ENCODE results near the gene BRMS1. TPM values are rescaled to one million over a fixed set of nuclear protein-coding genes. Genes with fewer than 3 reads are reported as not detected.
A peak's percentile ranks its signal among the peaks of the same experiment; 100 is the strongest.
"Not testable (repeated sequence)": the region's sequence is repeated elsewhere in the genome, so short reads cannot be mapped to it uniquely, and the experiment has no call there.

The BRMS1 gene
- total and polyA plus RNA-seq, 4 experiments from 2014 or later, result 49.8 to 78.7 (median 60.5) TPM

DNA sequence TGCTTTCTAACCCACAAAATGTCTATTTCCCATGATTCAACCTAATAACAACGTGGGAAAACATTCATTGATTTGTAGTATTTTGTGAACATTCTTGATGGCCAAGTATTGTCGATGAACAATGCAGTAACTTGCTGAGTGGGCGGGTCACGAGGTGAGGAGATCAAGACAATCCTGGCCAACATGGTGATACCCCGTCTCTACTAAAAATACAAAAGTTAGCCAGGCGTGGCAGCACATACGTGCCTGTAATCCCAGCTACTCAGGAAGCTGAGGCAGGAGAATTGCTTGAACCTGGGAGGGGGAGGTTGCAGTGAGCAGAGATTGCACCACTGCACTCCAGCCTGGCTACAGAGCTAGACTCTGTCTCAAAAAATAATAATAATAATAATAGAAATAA is 35.4 kb upstream of the BRMS1 start:
- H3K4me3 ChIP-seq (ENCODE audit: low read length in 2 of 2); H3K27ac Mint-ChIP-seq; H3K9me3 ChIP-seq (ENCODE audit: control insufficient read depth in 1 of 2, low read length in 2 of 2); H3K27me3 Mint-ChIP-seq; POLR2A ChIA-PET (ENCODE audit: partially characterized antibody); H3K4me1 Mint-ChIP-seq; H3K4me1 ChIP-seq (ENCODE audit: insufficient read depth, low read length); H3K4me3 Mint-ChIP-seq; H3K36me3 ChIP-seq (ENCODE audit: insufficient read depth, low read length); H3K27me3 ChIP-seq (ENCODE audit: insufficient read depth, low read length); H3K9me3 Mint-ChIP-seq; H3K27ac ChIP-seq (ENCODE audit: low read depth, low read length); DNase-seq; H3K36me3 Mint-ChIP-seq; intact Hi-C loops (cut with micrococcal nuclease): not testable (repeated sequence)
- CTCF ChIA-PET (ENCODE audit: partially characterized antibody), result interaction anchor here (0.7 to 5.2 kb wide), 4 partner anchors 10 to 475 kb away, joined by 3 to 40 read pairs (median 6); no protein-coding TSS in a partner anchor

DNA sequence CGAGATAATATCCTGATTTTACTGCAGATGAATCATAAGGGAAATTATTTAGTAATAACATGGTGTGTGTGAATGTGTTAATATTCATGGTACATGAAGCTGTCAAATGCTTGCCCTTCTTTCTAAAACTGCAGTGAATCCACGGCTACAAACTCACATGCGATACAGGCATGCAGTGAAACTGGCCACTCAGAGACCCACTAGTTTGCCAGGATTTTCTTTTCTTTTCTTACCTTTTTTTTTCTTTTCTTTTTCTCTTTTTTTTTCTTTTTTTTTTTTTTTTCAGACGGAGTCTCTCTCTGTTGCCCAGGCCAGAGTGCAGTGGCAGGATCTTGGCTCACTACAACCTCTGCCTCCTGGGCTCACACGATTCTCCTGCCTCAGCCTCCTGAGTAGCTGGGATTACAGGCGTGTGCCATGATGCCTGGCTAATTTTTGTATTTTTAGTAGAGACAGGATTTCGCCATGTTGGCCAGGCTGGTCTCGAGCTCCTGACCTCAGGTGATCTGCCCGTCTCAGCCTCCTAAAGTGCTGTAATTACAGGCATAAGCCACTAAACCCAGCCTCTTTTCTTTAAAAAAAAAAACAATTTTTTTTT is 28.9 kb upstream of the BRMS1 start:
- Mint-ChIP-seq H3K4me1 (peaks cover 5 to 17% (median 12%) of the 10 kb centered on the region in 4 donors), H3K27ac (peak overlapping the region in 3 of 7 donors; percentile 29 to 83 (median 62)), H3K4me3 (peak overlapping the region in 3 of 8 donors; percentile 7 to 51 (median 40))
- H3K9me3 ChIP-seq (ENCODE audit: control insufficient read depth in 1 of 2, low read length in 2 of 2); POLR2A ChIA-PET (ENCODE audit: partially characterized antibody); DNase-seq; H3K27me3 Mint-ChIP-seq; H3K36me3 ChIP-seq (ENCODE audit: insufficient read depth, low read length); H3K36me3 Mint-ChIP-seq; H3K4me3 ChIP-seq (ENCODE audit: low read length in 2 of 2); H3K27ac ChIP-seq (ENCODE audit: low read depth, low read length); H3K27me3 ChIP-seq (ENCODE audit: insufficient read depth, low read length); H3K9me3 Mint-ChIP-seq: not testable (repeated sequence)
- intact Hi-C loops (cut with micrococcal nuclease), result loop anchor here (2.0 kb wide), 2 partner anchors 13 to 29 kb away; partner anchors contain the start of gene BRMS1
- CTCF ChIA-PET (ENCODE audit: partially characterized antibody), result interaction anchor here (1.3 to 7.2 kb wide), 4 partner anchors 10 to 62 kb away, joined by 3 to 69 read pairs (median 8); no protein-coding TSS in a partner anchor
- peaks cover 12% of the 10 kb centered on the region for H3K4me1 ChIP-seq (ENCODE audit: insufficient read depth, low read length)

DNA sequence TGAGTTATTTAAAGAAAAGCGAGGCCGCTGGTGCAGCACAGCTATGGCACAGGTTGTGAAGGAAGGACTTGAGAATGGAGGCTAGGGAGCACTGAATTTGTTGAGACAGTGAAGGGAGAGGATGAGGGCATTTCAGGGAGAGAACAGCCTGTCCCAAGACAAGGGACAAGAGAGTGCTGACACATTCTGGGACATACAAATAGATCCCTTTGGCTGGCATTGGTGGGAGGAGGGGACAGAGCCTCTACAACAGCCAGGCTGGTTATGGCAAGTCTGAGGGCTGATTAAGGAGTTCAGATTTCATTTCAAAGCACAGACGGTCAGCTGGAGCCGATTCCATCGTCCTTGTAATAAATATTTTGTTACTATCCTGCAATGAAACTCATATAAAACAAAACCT is 28.4 kb upstream of the BRMS1 start:
- Histone ChIP-seq H3K4me1 (ENCODE audit: insufficient read depth, low read length) (peaks cover 12% of the 10 kb centered on the region), H3K9me3 (ENCODE audit: control insufficient read depth in 1 of 2, low read length in 2 of 2) (no peaks in the 10 kb centered on the region), H3K36me3 (ENCODE audit: insufficient read depth, low read length) (no peaks in the 10 kb centered on the region), H3K4me3 (ENCODE audit: low read length in 2 of 2) (no peak overlapping the region), H3K27me3 (ENCODE audit: insufficient read depth, low read length) (no peaks in the 10 kb centered on the region), H3K27ac (ENCODE audit: low read depth, low read length) (no peak overlapping the region)
- H3K9me3 Mint-ChIP-seq, result no peaks in the 10 kb centered on the region
- intact Hi-C loops (cut with micrococcal nuclease), result loop anchor here (2.0 kb wide), 2 partner anchors 14 to 28 kb away; partner anchors contain the start of gene BRMS1
- H3K27me3 Mint-ChIP-seq, result no peaks in the 10 kb centered on the region
- POLR2A ChIA-PET (ENCODE audit: partially characterized antibody), result interaction anchor here (3.0 kb wide), 1 partner anchor 61 kb away, joined by 24 read pairs; no protein-coding TSS in a partner anchor
- DNase-seq, result no peak
- peak overlapping the region in 5 of 8 donors; percentile 7 to 51 (median 10) for H3K4me3 Mint-ChIP-seq
- peak overlapping the region in 3 of 7 donors; percentile 29 to 83 (median 62) for H3K27ac Mint-ChIP-seq
- H3K4me1 Mint-ChIP-seq, result peaks cover 5 to 17% (median 12%) of the 10 kb centered on the region in 4 donors
- H3K36me3 Mint-ChIP-seq, result peaks cover 0 to 2% of the 10 kb centered on the region in 2 donors
- CTCF ChIA-PET (ENCODE audit: partially characterized antibody), result interaction anchor here (1.3 to 7.2 kb wide), 4 partner anchors 10 to 61 kb away, joined by 3 to 69 read pairs (median 8); no protein-coding TSS in a partner anchor

DNA sequence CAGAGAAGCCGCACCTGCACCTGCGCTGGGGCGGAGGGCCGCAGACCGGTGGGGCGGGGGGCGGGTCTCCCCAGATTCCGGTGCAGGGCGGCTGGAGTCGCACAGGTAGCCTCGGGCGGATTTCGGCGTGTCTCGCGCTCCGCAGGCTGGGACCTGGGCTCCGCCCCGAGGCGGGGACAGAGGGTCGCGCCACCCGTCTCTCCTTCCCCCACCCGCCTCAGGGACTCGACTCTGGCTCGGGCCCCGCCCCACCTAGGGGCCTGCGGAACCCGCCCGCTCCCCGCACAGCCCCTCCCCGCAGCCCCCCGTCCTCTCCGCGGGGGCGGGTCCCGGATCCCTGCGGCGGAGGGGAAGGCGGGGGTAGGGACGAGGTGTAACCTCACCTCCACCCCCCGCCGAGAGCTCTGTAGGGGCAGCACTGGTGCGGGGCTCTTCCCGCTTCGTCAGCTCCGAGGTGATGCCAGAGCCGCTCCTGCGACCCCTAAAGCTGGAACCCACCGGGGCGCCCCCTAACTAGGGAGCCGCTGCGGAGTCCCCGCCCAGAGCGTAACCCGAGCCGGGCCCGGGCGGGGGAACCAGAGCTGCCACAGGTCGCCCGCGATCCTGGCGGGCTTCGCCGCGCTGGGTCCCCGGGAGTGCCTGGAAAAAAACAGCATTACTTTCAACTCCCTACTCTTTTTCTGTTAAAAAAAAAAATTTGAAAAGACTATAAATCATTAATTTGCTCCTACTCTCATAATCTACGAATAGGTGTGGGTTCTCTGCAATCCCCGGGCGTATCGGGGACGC is 26.9 kb upstream of the BRMS1 start, which contains the start of gene SLC29A2:
SLC29A2 (minus strand) TSS at position 134 of the 789 bp plus-strand sequence. CDS start 169 bp downstream, outside the sequence.
- ChIA-PET CTCF (ENCODE audit: partially characterized antibody) (interaction anchor here (1.0 to 7.2 kb wide), 8 partner anchors 10 to 67 kb away, joined by 3 to 69 read pairs (median 4); partner anchors contain the start of genes B4GAT1, BRMS1 and MRPL11), POLR2A (ENCODE audit: partially characterized antibody) (interaction anchor here (0.6 to 3.0 kb wide), 15 partner anchors 14 to 1358 kb away, joined by 3 to 31 read pairs (median 4); partner anchors contain the start of genes ARL2, B4GAT1, BRMS1 and CFL1)
- Mint-ChIP-seq H3K36me3 (peaks cover 0 to 2% of the 10 kb centered on the region in 2 donors), H3K4me1 (peaks cover 5 to 17% (median 12%) of the 10 kb centered on the region in 4 donors), H3K9me3 (no peaks in the 10 kb centered on the region), H3K27ac (peak within 1 kb of the TSS; percentile 83 to 95 (median 94)), H3K4me3 (peak within 1 kb of the TSS; percentile 88 to 95 (median 92)), H3K27me3 (no peaks in the 10 kb centered on the region)
- intact Hi-C loops (cut with micrococcal nuclease), result loop anchor here (1.0 to 2.0 kb wide), 3 partner anchors 15 to 27 kb away; partner anchors contain the start of gene BRMS1
- peak; percentile 72 to 78 (median 72) for DNase-seq
- no peaks in the 10 kb centered on the region for H3K27me3 ChIP-seq (ENCODE audit: insufficient read depth, low read length)
- peaks cover 12% of the 10 kb centered on the region for H3K4me1 ChIP-seq (ENCODE audit: insufficient read depth, low read length)
- no peaks in the 10 kb centered on the region for H3K36me3 ChIP-seq (ENCODE audit: insufficient read depth, low read length)
- H3K4me3 ChIP-seq (ENCODE audit: low read length in 2 of 2), result peak within 1 kb of the TSS; percentile 49 to 71
- H3K9me3 ChIP-seq (ENCODE audit: control insufficient read depth in 1 of 2, low read length in 2 of 2), result no peaks in the 10 kb centered on the region
- H3K27ac ChIP-seq (ENCODE audit: low read depth, low read length), result peak within 1 kb of the TSS; percentile 61

DNA sequence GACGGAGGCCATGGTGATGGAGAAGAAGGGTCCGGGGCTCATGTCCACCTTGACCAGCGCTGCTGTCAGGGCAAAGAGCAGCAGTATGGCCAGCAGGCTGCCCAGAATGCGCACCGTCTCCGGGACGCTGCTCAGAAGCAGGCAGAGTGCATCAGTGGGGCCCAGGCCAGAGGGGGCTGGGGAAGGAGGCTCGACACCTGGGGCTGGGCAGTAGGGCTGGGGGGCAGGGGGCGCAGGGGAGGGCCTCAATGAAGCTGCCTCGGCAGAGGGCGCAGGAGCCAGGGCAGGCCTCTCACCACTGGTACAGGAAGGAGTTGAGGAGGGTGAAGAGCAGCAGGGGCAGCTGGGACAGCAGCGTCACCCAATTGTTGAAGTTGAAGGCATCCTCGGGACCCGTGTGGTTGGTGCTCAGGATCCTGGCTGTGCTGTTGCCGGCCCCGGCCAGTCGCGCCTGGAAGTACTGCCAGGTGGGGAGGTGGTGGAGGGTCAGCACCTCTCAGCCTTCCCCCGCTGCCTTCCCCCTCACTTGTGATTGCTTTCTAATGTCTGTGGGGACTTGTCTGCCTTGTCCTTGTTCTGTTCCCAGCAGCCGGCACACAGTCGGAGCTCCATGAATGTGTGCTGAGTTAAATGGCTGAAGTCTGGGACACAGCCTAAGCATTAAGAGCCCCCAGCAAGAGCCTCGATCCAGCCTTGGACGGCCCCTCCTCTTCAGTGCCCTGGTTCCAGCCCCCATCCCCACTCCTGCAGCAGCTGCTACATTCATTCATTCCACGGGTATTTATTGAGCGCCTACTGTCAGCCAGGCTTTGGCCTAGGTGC is 24.4 kb upstream of the BRMS1 start:
- no peaks in the 10 kb centered on the region for H3K27me3 Mint-ChIP-seq
- H3K4me3 Mint-ChIP-seq, result peak overlapping the region in 5 of 8 donors; percentile 19 to 91 (median 62)
- no peaks in the 10 kb centered on the region for H3K9me3 Mint-ChIP-seq
- intact Hi-C loops (cut with micrococcal nuclease), result no loop called here
- peaks cover 0 to 2% of the 10 kb centered on the region in 2 donors for H3K36me3 Mint-ChIP-seq
- H3K4me1 Mint-ChIP-seq, result peaks cover 5 to 17% (median 12%) of the 10 kb centered on the region in 4 donors
- CTCF ChIA-PET (ENCODE audit: partially characterized antibody), result interaction anchor here (1.2 to 7.2 kb wide), 2 partner anchors 16 to 58 kb away, joined by 3 to 69 read pairs; no protein-coding TSS in a partner anchor
- H3K9me3 ChIP-seq (ENCODE audit: control insufficient read depth in 1 of 2, low read length in 2 of 2), result no peaks in the 10 kb centered on the region
- no peak for DNase-seq
- H3K4me1 ChIP-seq (ENCODE audit: insufficient read depth, low read length), result peaks cover 12% of the 10 kb centered on the region
- POLR2A ChIA-PET (ENCODE audit: partially characterized antibody), result interaction anchor here (0.5 kb wide), 1 partner anchor 264 kb away, joined by 3 read pairs; no protein-coding TSS in a partner anchor
- H3K27me3 ChIP-seq (ENCODE audit: insufficient read depth, low read length), result no peaks in the 10 kb centered on the region
- H3K36me3 ChIP-seq (ENCODE audit: insufficient read depth, low read length), result no peaks in the 10 kb centered on the region
- H3K27ac Mint-ChIP-seq, result peak overlapping the region in 2 of 7 donors; percentile 9 to 63
- H3K4me3 ChIP-seq (ENCODE audit: low read length in 2 of 2), result no peak overlapping the region
- no peak overlapping the region for H3K27ac ChIP-seq (ENCODE audit: low read depth, low read length)

DNA sequence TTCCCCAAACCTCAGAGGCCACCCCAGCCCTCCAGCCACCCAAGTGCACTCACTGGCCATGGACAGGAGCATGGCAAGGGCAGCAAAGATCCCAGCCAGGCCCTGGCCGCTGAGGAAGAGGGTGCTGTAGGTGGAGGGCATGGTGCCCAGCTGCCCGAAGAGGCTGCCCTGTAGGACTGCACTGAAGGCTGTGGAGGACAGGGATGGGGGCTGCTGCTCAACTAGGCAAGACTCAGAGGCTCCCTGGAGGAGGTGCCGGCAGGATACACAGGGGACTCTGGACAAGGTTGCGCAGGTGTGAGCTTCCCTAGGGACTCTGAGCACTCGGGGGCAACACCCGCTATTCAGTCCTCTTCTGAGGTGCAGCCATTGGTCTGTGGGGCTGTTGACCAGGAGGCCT is 23.6 kb upstream of the BRMS1 start:
- Mint-ChIP-seq H3K36me3 (peaks cover 0 to 2% of the 10 kb centered on the region in 2 donors), H3K4me1 (peaks cover 5 to 17% (median 12%) of the 10 kb centered on the region in 4 donors), H3K27ac (peak overlapping the region in 2 of 7 donors; percentile 44 to 48), H3K4me3 (peak overlapping the region in 1 of 8 donors; percentile 32), H3K27me3 (no peaks in the 10 kb centered on the region), H3K9me3 (no peaks in the 10 kb centered on the region)
- Histone ChIP-seq H3K27me3 (ENCODE audit: insufficient read depth, low read length) (no peaks in the 10 kb centered on the region), H3K36me3 (ENCODE audit: insufficient read depth, low read length) (no peaks in the 10 kb centered on the region), H3K4me3 (ENCODE audit: low read length in 2 of 2) (no peak overlapping the region), H3K4me1 (ENCODE audit: insufficient read depth, low read length) (peaks cover 12% of the 10 kb centered on the region), H3K9me3 (ENCODE audit: control insufficient read depth in 1 of 2, low read length in 2 of 2) (no peaks in the 10 kb centered on the region), H3K27ac (ENCODE audit: low read depth, low read length) (no peak overlapping the region)
- no peak for DNase-seq
- intact Hi-C loops (cut with micrococcal nuclease), result no loop called here
- ChIA-PET POLR2A (ENCODE audit: partially characterized antibody) (interaction anchor here (0.5 kb wide), 1 partner anchor 264 kb away, joined by 3 read pairs; no protein-coding TSS in a partner anchor), CTCF (ENCODE audit: partially characterized antibody) (interaction anchor here (8.9 kb wide), 1 partner anchor 18 kb away, joined by 87 read pairs; no protein-coding TSS in a partner anchor)

Measured in CD4-positive, alpha-beta memory T cell (primary cell).